DMS53 (cell line): Measurements from ENCODE around the gene GLA.
A peak's percentile ranks its signal among the peaks of the same experiment; 100 is the strongest.

ENCODE experiments used
- DNase-seq: peaks from one replicate; lab custom pipeline; 2025; lab: John Stamatoyannopoulos, UW

GLA gene

GRCh38 chrX:101397779-101398178 is 9.9 kb downstream of the GLA start:
- peak; percentile 37 for DNase-seq

- peak; percentile 15 for DNase-seq
These were observed 11.9 kb downstream of the GLA start for GRCh38 chrX:101395789-101396188.

- DNase-seq = peak; percentile 13
These were observed 13.4 kb downstream of the GLA start for GRCh38 chrX:101394372-101394771.

DNA sequence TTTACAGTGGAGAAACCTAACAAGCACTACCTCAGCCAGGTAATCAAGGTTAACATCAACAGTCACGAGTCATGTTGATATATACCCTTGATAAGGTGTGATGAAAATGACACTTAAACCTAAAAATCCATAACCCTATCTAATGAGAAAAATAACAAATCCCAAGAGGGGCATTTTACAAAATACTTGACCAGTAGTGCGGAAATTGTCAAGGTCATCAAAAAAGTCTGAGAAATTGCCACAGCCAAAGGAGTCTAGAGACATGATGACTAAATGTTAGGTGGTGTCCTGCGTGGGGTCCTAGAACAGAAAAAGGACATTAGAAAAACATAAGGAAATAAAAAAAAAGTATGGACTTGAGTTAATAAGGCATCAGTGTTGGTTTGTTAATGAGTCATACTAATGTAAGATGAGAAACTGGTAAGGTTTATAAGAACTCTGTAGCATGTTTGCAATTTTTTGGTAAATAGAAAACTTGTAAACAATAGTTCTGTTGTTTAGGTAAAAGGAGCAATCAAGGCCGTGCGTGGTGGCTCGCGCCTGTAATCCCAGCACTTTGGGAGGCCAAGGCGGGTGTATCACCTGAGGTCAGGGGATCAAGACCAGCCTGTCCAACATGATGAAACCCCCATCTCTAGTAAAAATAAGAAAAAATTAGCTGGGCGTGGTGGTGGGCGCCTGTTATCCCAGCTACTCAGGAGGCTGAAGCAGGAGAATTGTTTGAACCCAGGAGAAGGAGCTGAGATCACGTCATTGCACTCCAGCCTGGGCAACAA is 14.0 kb downstream of the GLA start:
- peak; percentile 21 for DNase-seq

DNA sequence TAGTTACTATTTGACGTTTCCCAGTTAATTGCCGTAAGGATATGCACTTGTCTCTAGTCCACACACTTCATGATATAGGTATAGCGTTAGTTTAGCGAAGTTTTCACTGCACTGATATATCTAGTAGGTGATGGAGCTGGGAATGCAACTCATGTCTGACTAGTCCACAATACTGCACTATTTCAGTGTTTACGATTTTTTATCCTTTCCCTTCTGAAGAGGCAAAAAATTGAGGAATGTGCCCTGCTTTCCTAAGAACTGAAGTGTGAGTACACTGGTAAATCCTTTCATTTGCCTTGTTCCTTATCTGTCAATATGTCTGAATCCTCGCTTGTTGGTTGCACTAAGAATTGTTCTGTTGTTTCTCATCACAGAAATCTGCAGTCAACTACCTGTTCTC is 15.9 kb downstream of the GLA start:
- no peak for DNase-seq

DNA sequence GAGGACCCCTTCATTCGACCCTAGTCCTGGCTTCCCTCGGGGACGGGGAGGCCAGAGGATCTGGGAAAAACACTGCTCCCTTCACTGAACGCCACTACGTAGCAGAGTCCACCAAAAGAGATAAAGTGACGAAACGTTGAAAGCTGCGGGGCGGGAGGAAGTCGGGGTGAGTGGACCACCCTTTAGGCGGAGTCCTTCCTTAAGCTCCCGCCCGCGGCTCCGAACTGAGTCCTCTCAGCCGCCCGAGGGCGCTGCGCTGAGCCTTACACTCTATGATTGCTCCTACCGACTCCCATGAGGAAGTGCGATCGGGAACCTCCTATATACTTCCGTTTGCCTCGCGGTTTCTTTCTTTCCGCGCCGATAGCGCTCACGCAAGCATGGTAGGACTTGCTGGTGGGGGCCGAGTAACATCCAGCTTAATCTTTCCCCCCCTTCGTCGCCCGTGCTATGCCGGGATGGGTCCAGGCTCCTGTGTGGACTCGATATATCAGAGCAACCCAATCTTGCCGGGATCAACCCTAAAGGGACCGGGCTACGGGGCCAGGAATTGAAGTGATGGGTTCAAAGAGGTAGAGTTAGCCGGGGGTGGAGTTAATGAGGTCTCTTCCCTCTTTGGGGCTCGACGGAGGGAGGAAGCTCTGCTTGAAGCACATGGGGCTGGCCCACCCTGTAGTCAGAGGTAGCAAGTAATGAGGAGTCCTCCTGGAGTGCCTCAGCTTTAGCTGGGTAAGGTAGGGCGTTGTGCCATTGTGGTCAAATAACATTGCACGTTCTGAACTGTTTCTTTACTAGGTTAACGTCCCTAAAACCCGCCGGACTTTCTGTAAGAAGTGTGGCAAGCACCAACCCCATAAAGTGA is 16.8 kb downstream of the GLA start, which contains the start of gene RPL36A:
TSS of gene RPL36A (plus strand) at position 348 of the 862 bp plus-strand sequence. CDS start at position 381, 33 bp downstream.
- peak; percentile 96 for DNase-seq

- DNase-seq = no peak
These were observed 19.1 kb downstream of the GLA start for GRCh38 chrX:101388604-101389003.

DNA sequence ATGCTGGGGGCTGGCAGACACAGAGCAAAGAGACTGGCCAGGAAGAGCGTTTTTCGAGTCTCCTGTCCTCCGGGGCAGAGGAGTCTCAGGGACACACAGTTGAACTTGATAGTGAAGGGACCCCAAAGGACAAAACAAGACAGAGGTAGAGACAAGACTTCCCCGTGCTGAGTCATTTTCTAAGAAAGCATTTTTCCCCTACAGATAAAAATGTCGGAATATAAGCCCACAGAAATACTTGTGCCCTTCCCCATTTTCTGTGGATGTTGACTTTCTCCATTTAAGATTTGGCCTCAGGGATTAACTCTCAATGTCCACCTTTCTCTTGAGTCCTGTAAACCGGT is 21.2 kb downstream of the GLA start:
- no peak for DNase-seq

- DNase-seq = no peak
These were observed 21.8 kb downstream of the GLA start, which contains the start of gene BTK for GRCh38 chrX:101385795-101386541. Gene BTK, minus strand, starts transcription at chrX:101386191. Its CDS starts 10,907 bp downstream, at chrX:101375284.

DNA sequence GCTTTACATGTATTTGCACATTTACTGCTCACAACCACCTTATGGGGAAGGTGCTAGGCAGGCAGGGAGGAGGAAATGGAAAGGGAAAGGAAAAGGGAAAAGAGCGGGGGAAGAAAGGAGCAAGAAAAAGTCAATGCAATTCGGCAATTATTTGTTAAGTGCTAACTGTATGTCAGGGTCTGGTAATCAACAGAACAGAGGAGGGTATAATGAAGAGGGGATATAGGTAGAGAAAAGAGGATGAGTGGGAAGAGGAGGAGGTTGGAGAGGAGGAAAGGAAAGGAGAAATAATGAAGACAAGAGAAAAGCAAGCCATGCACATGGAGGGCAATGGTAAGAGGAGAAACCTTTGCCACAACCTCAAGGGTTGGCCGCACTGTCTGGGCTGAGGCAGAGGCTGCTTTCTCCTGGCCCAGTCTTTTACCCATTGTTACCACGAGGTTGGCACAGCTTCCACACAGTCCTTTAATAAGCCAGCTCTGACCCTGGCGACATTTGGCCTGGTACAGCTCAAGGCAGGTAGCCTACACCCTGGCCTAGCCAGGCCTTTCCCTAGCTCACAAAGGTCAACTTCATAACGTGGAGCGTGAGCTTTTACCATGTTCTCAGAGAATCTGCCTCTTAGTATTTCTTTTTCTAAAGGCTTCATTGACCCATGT is 22.6 kb downstream of the GLA start:
- no peak for DNase-seq

GRCh38 chrX:101383679-101384205 is 24.0 kb downstream of the GLA start:
- DNase-seq = no peak

DNA sequence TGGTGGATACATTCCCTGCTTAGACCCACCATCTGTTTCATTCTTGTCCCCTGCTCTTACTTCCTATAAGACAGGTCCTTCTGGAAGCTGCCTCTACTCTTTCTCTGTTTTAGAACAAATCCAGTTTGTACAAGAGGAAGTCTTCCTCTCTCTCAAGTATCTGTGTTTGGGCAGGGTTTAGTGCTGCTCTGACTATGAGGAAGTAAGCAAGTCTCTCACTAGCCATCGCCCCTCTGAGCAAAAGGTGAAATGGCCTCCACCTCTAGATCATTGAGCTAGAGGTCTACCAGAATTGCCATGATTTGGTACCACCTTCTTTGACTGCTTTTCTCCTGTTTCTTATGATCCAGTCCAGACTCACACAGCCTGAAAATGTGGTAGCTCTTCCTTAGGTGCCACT is 30.2 kb downstream of the GLA start:
- DNase-seq = no peak

GRCh38 chrX:101370888-101371504 is 36.7 kb downstream of the GLA start:
- DNase-seq = no peak

GRCh38 chrX:101369687-101370086 is 38.0 kb downstream of the GLA start:
- DNase-seq = no peak

DNA sequence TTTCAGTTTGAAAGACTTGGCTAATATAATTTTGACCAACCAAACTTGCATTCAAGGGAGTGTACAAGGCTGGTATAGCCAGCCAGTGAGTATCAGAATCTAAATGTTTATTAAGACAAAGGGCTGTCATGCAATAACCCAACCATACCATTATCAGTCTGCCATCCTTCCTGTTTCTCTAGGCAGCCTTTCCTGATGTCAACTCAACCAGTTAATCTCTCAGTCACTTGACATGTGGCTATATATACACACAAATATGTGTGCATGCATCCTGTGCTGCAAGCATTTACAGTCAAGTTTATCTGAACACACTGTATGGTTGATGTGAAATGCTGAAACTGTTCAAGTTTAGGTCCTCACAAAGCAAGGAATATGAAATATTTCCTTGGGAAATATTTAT is 38.9 kb downstream of the GLA start:
- peak; percentile 26 for DNase-seq

DNA sequence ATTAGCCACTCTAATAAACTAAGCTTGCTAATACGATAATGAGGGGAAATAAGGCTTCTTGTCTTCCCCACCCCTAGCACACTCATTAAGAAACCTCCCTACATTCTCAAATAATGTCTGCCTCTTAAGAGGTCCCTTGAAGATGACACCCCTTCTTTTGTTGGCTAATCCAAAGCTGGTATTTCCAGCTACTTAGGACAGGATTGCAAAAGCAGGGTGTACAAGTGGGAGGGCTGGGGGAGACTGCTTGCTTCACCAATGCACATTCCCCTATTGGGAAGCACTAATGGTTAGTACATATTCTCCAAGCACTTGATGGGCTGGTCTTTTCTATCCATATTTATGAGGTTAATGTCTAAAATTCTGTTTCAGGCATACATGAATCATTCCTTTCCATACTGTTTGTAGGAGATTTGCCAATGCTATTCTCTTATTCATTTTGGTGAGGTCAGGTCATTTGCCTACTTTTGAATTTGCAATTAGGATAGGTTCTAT is 42.4 kb downstream of the GLA start:
- DNase-seq = no peak

GRCh38 chrX:101362757-101363156 is 45.0 kb downstream of the GLA start:
- no peak for DNase-seq

DNA sequence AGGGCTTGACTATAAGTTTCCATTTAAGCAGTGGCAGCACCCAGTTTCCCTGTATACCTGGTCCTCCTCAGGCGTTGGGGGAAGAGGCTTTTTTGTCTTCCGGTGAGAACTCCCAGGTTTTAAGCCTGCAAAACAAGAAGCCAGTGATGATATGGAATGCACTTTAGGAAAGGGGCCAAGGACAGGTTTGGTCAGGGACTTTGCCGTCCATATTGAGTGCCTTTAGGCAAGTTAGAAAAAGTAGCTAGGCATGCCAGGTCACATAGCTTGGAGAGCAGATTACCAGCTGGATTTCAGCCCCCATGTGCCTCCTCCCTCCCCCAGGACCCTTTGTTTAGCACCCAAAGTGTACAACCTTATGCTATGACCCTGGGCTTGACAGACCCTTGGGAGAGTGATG is 45.6 kb downstream of the GLA start:
- no peak for DNase-seq

DNA sequence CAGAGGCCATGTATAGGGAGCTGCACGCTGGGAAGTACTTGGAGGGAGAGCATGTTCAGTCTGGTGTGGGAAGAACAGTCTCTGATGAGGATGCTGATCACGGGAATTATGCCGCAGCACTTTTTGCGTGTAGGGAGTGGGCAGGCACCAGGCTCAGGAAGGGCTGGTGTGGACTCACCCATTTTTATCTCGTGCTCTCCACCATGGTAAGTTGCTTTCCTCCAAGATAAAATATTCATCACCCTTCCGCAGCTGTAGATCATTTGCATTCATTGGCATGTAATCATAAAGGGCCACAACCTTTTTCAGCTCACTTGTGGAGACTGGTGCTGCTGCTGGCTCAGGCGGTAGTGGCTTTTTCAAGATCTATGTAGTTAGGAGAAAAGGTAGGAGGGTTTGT is 47.3 kb downstream of the GLA start:
- no peak for DNase-seq

DNA sequence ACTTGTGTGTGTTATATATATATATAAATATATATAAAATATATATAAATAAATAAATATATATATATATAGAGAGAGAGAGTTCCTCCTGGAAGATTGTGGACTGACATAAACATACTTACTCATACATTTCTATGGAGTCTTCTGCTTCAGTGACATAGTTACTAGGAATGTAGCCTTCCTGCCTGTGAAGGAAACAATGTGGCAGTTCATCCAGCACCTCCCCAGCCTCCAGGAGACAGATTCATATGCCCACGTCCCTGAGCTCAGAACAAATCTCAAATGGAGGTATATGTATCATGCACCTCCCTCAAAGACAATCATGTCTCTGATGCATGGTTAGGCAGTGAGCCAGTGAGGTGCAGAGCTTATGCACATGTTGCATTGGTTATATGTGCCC is 47.8 kb downstream of the GLA start:
- DNase-seq = no peak
